Endothelial cell of umbilical vein (primary cell): ENCODE measurements around the gene ZDHHC11B. TPM values are rescaled to one million over a fixed set of nuclear protein-coding genes. Genes with fewer than 3 reads are reported as not detected.

Experiments
- BruUV-seq: library from RNA; stranded (reverse); fragments of 400-500 nt; replicated peaks from 2 replicates; lab custom pipeline; 2021; lab: Mats Ljungman, UMichigan
- CTCF ChIA-PET: fragments of 300-600, 350-600 bp; sonication (Branson Sonifier 250); formaldehyde crosslinking; loops from one replicate; lab custom pipeline; 2021; ENCODE audit warnings: antibody characterized with exemption, inconsistent platforms; lab: Charles Lee
- POLR2A ChIA-PET: fragments of 300-600, 350-600 bp; sonication (Branson Sonifier 250); formaldehyde crosslinking; loops from one replicate; lab custom pipeline; 2021; ENCODE audit warnings: antibody characterized with exemption, inconsistent platforms; lab: Charles Lee
- DNase-seq: peaks from one replicate; pipeline ENCODE4 v3.0.0-alpha.2; 2011; ENCODE audit warnings: low read depth, low spot score
- FAIRE-seq: peaks from 2 replicates; lab custom pipeline; 2011; peaks lifted over from hg19 to GRCh38; lab: Jason Lieb, UNC
- H2AFZ ChIP-seq: 2 replicates; pipeline ENCODE4 v1.6.0; 2012; ENCODE audit warnings: low read depth, low read length, control low read depth, inconsistent platforms
- H3K27ac ChIP-seq: 2 replicates; pipeline ENCODE4 v1.5.1; 2011; ENCODE audit warnings: low read depth, mild to moderate bottlenecking, control low read depth, low read length, moderate library complexity; ENCODE audit not compliant: insufficient read depth
- H3K27me3 ChIP-seq, 2 experiments: 2 replicates each; pipeline versions ENCODE4 v1.6.0 to v1.6.1; 2011; ENCODE audit warnings: low read length in 2 of 2, mixed read lengths in 1 of 2; ENCODE audit not compliant: control insufficient read depth in 2 of 2, insufficient read depth in 2 of 2
- H3K36me3 ChIP-seq, 2 experiments: 2 replicates in 1 of 2; 3 replicates in 1 of 2; pipeline ENCODE4 v1.5.1; 2011; ENCODE audit warnings: low read length in 2 of 2, mild to moderate bottlenecking in 1 of 2, moderate library complexity in 1 of 2; ENCODE audit not compliant: control insufficient read depth in 2 of 2, insufficient read depth in 2 of 2; ENCODE audit errors: extremely low read depth in 1 of 2
- H3K4me1 ChIP-seq: 3 replicates; pipeline ENCODE4 v1.5.1; 2011; ENCODE audit warnings: mild to moderate bottlenecking, low read length; ENCODE audit not compliant: control insufficient read depth, insufficient read depth; ENCODE audit errors: extremely low read depth
- H3K4me2 ChIP-seq: 2 replicates; pipeline ENCODE4 v1.6.1; 2011; ENCODE audit warnings: low read length, control low read depth, mixed read lengths; ENCODE audit not compliant: insufficient read depth
- H3K4me3 ChIP-seq, 3 experiments: fragments of 200-600 bp in 1 of 3; sonication (generic), shearing (Covaris generic) in 1 of 3; replicated peaks in 1 of 3; 2 replicates each; pipeline ENCODE4 v1.5.1; 2011 to 2016; ENCODE audit warnings: control low read depth in 3 of 3, low read length in 3 of 3, mild to moderate bottlenecking in 2 of 3, inconsistent platforms in 1 of 3, low read depth in 1 of 3, moderate library complexity in 1 of 3; ENCODE audit not compliant: insufficient read depth in 1 of 3
- H3K79me2 ChIP-seq: 2 replicates; pipeline ENCODE4 v1.6.0; 2012; ENCODE audit warnings: low read length, inconsistent platforms; ENCODE audit not compliant: control insufficient read depth, insufficient read depth
- H3K9ac ChIP-seq: replicated peaks from 2 replicates; pipeline ENCODE3; 2011; ENCODE audit warnings: low read length, control low read depth; ENCODE audit not compliant: insufficient read depth; ENCODE audit errors: extremely low read depth
- H3K9me1 ChIP-seq: replicated peaks from 3 replicates; pipeline ENCODE4 v1.6.0; 2011; ENCODE audit warnings: mild to moderate bottlenecking, low read length; ENCODE audit not compliant: control insufficient read depth, insufficient read depth; ENCODE audit errors: extremely low read depth
- H3K9me3 ChIP-seq: replicated peaks from 2 replicates; pipeline ENCODE4 v1.5.1; 2012; ENCODE audit warnings: low read length, inconsistent platforms; ENCODE audit not compliant: control insufficient read depth, insufficient read depth
- H4K20me1 ChIP-seq: replicated peaks from 2 replicates; pipeline ENCODE3; 2011; ENCODE audit warnings: mild to moderate bottlenecking, low read length; ENCODE audit not compliant: control insufficient read depth, insufficient read depth; ENCODE audit errors: extremely low read depth
- CTCF ChIP-seq, 2 donors: IDR thresholded peaks; 1 replicate in 1 of 2; 2 replicates in 1 of 2; pipeline ENCODE4 v1.5.1; 2011; ENCODE audit warnings: low read length in 2 of 2, mild to moderate bottlenecking in 2 of 2, moderate library complexity in 2 of 2, control low read depth in 1 of 2, inconsistent platforms in 1 of 2, low read depth in 1 of 2; ENCODE audit not compliant: insufficient read depth in 1 of 2; ENCODE audit errors: extremely low read depth in 1 of 2
- EZH2 ChIP-seq: IDR thresholded peaks from 2 replicates; pipeline ENCODE4 v1.6.1; 2012; ENCODE audit warnings: borderline replicate concordance, low read depth, mild to moderate bottlenecking, moderate library complexity, low read length, inconsistent platforms; ENCODE audit not compliant: severe bottlenecking
- MYC ChIP-seq: IDR thresholded peaks from one replicate; pipeline ENCODE4 v1.6.1; 2011; ENCODE audit warnings: mild to moderate bottlenecking, low read depth, low read length
- POLR2A ChIP-seq: IDR thresholded peaks from 2 replicates; pipeline ENCODE4 v1.6.1; 2012; ENCODE audit warnings: low read depth, mild to moderate bottlenecking, control low read depth, low read length
- POLR2AphosphoS5 ChIP-seq: IDR thresholded peaks from 2 replicates; pipeline ENCODE4 v1.6.1; 2012; ENCODE audit warnings: low read depth, mild to moderate bottlenecking, control low read depth, low read length, moderate library complexity; ENCODE audit not compliant: insufficient read depth
- dilution Hi-C: fragments of 300-500 bp; cut with MboI; formaldehyde crosslinking; loops from one replicate; pipeline ENCODE4 v1.15.0; 2019; ENCODE audit warnings: low sequenced_read_pairs; ENCODE audit not compliant: extremely low pct_ligation_motif_present
- intact Hi-C: fragments of 100-400 bp; cut with micrococcal nuclease; formaldehyde crosslinking; loops from one replicate; pipeline ENCODE4 v1.10.0; 2022
- polyA plus RNA-seq, 4 experiments: library from polyadenylated mRNA; depleted of rRNA in 3 of 4; stranded (reverse) in 3 of 4; unstranded in 1 of 4; fragments of >200 nt; gene quantifications; 2 replicates each; pipeline versions ENCODE4 v1.2.1 to v1.2.3, GENCODE V29; 2011 to 2012; ENCODE audit warnings: missing spikeins in 1 of 4
- total RNA-seq: library from RNA; stranded (reverse); gene quantifications from 2 replicates; pipeline ENCODE4 v1.2.3, GENCODE V29; 2021

Gene ZDHHC11B
- total and polyA plus RNA-seq, 2 donors (not counting 3 experiments of a cell fraction or from before 2014, with no cell fraction given): not detected

DNA sequence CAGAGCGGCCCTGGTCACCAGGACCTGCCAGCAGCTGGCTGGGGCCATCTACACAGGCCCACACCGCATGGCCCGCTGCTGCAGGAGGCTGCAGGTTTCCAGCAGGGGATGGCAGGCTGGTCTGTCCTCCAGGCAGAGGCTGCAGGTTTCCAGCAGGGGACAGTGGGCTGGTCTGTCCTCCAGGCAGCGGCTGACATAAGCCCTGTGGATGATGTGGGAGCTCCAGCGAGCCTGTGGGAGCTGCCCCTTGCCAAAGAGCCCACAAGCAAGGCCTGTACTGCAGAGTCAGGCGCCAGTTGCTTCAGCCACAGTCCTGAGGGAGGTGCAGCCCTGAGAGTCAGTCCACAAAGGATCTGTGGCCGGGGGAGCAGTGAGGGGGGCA is 109.9 kb downstream of the ZDHHC11B start:
- intact Hi-C loops (loop anchor here (10.0 kb wide), 1 partner anchor 360 kb away; no protein-coding TSS in a partner anchor), dilution Hi-C loops (no loop called here)
- Histone ChIP-seq H3K79me2 (no peaks in the 10 kb centered on the region), H3K4me2 (no peak overlapping the region), H3K27me3 (no peaks in the 10 kb centered on the region), H4K20me1 (no peaks in the 10 kb centered on the region), H3K9me3 (no peaks in the 10 kb centered on the region), H3K36me3 (no peaks in the 10 kb centered on the region), H3K4me1 (no peaks in the 10 kb centered on the region), H3K27ac (no peak overlapping the region), H2AFZ (no peak overlapping the region), H3K9me1 (no peaks in the 10 kb centered on the region), H3K9ac (no peak overlapping the region), H3K4me3 (no peak overlapping the region)
- POLR2A ChIA-PET: no interaction called here
- no peak for DNase-seq
- CTCF ChIA-PET: interaction anchor here (0.7 kb wide), 1 partner anchor 55 kb away, joined by 3 read pairs; no protein-coding TSS in a partner anchor
- no TSS peak for BruUV-seq
- TF ChIP-seq MYC: no peak
- TF ChIP-seq EZH2: no peak
- TF ChIP-seq POLR2A: no peak
- no peak for TF ChIP-seq POLR2AphosphoS5
- no peak for TF ChIP-seq CTCF (IDR thresholded peaks at IDR 0.05; ENCODE audit: extremely low read depth in 1 of 2, insufficient read depth in 1 of 2, low read depth in 1 of 2, low read length in 2 of 2)
- no peak for FAIRE-seq
